Breast epithelium (tissue), 4 donors: Measurements from ENCODE around the gene URB1. TPM values are rescaled to one million over a fixed set of nuclear protein-coding genes. Genes with fewer than 3 reads are reported as not detected.
"Not testable (repeated sequence)": the region's sequence is repeated elsewhere in the genome, so short reads cannot be mapped to it uniquely, and the experiment has no call there.

ENCODE experiments used
- DNase-seq, 2 donors: peaks; one replicate each; pipeline ENCODE4 v3.0.0-alpha.2; 2019; ENCODE audit warnings: low spot score in 2 of 2
- H3K27ac ChIP-seq, 2 donors: fragments of 200-600 bp; sonication (generic) in 1 of 2; one replicate each; pipeline ENCODE4 v1.5.1; 2016 to 2019; ENCODE audit warnings: mild to moderate bottlenecking in 1 of 2
- H3K27me3 ChIP-seq, 2 donors: fragments of 200-600 bp; sonication (generic) in 1 of 2; one replicate each; pipeline versions ENCODE4 v1.5.1 to v1.6.0; 2017 to 2019; ENCODE audit warnings: control low read depth in 1 of 2, mild to moderate bottlenecking in 1 of 2
- H3K36me3 ChIP-seq: fragments of 200-600 bp; one replicate; pipeline ENCODE4 v1.5.1; 2019
- H3K4me1 ChIP-seq, 2 donors: fragments of 200-600 bp; sonication (generic); one replicate each; pipeline ENCODE4 v1.5.1; 2016 to 2019; ENCODE audit warnings: control low read depth in 1 of 2
- H3K4me3 ChIP-seq, 3 donors: fragments of 200-600 bp; sonication (generic); 1 replicate in 2 of 3; 2 replicates in 1 of 3; pipeline ENCODE4 v1.5.1; 2016 to 2019; ENCODE audit warnings: mild to moderate bottlenecking in 3 of 3, moderate library complexity in 2 of 3
- H3K9me3 ChIP-seq, 2 donors: fragments of 200-600 bp; sonication (generic) in 1 of 2; one replicate each; pipeline ENCODE4 v1.5.1; 2016 to 2019; ENCODE audit warnings: control low read depth in 1 of 2
- CTCF ChIP-seq, 3 donors: fragments of 450-650 bp; IDR thresholded peaks; one replicate each; pipeline ENCODE4 v1.5.1; 2016 to 2017; ENCODE audit warnings: antibody characterized with exemption in 3 of 3, mild to moderate bottlenecking in 3 of 3, moderate library complexity in 3 of 3
- POLR2A ChIP-seq: fragments of 450-650 bp; IDR thresholded peaks from one replicate; pipeline ENCODE4 v1.6.1; 2016; ENCODE audit warnings: antibody characterized with exemption, mild to moderate bottlenecking, moderate library complexity
- POLR2AphosphoS5 ChIP-seq, 3 donors: sonication (generic); formaldehyde crosslinking; IDR thresholded peaks; one replicate each; pipeline ENCODE4 v1.6.1; 2017; ENCODE audit warnings: antibody characterized with exemption in 3 of 3
- intact Hi-C: fragments of 100-400 bp; cut with DNase I; formaldehyde crosslinking; loops from one replicate; pipeline ENCODE4 v1.15.1; 2023; ENCODE audit warnings: low total_unique reads
- total RNA-seq, 3 donors: library from RNA; depleted of rRNA; stranded (reverse); fragments of >200 nt; gene quantifications; one replicate each; pipeline ENCODE4 v1.1.0, GENCODE V29; 2016

Gene URB1
- total RNA-seq, 3 donors from 2014 or later, result 12.8 to 22.2 (median 20.6) TPM

GRCh38 chr21:32392299-32392879, 423 bp downstream of the URB1 start:
- H3K4me1 ChIP-seq, result peaks cover 0 to 10% of the 10 kb centered on the region in 2 donors
- no peaks in the 10 kb centered on the region for H3K36me3 ChIP-seq
- intact Hi-C loops, result loop anchor here (5.0 kb wide), 1 partner anchor 855 kb away; no protein-coding TSS in a partner anchor
- no peak for DNase-seq
- H3K27me3 ChIP-seq, result no peaks in the 10 kb centered on the region
- H3K27ac ChIP-seq, result no peak overlapping the region
- TF ChIP-seq POLR2A, result no peak
- TF ChIP-seq POLR2AphosphoS5 (IDR thresholded peaks at IDR 0.05), result no peak
- TF ChIP-seq CTCF (IDR thresholded peaks at IDR 0.05), result no peak
- H3K9me3 ChIP-seq, result no peaks in the 10 kb centered on the region
- peak overlapping the region; percentile 68 to 95 (median 86) for H3K4me3 ChIP-seq

DNA sequence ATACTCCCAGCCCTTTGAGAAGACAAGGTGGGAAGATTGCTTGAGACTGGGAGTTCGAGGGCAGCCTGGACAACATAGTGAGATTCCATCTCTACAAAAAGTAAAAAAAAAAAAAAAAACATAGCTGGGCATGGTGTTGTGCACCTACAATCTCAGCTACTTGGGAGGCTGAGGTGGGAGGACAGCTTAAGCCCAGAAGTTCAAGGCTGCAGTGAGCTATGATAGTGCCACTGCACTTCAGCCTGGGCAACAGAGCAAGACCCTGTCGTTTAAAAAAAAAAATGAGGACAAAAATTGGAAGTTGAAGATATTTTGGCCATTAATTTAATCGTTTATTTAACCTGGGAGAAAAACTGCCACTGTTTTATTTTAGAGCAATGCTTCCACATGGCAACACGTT, 1.1 kb downstream of the URB1 start:
- TF ChIP-seq POLR2AphosphoS5 (IDR thresholded peaks at IDR 0.05), result no peak
- TF ChIP-seq CTCF (IDR thresholded peaks at IDR 0.05), result no peak
- TF ChIP-seq POLR2A, result no peak
- Histone ChIP-seq H3K27me3 (no peaks in the 10 kb centered on the region), H3K4me3 (peak overlapping the region; percentile 68 to 95 (median 86)), H3K36me3 (no peaks in the 10 kb centered on the region), H3K4me1 (peaks cover 0 to 10% of the 10 kb centered on the region in 2 donors), H3K9me3 (no peaks in the 10 kb centered on the region), H3K27ac (no peak overlapping the region)
- DNase-seq, result no peak
- intact Hi-C loops, result loop anchor here (5.0 kb wide), 1 partner anchor 856 kb away; no protein-coding TSS in a partner anchor

- not testable (repeated sequence) for DNase-seq, H3K27me3 ChIP-seq, H3K4me3 ChIP-seq, H3K36me3 ChIP-seq, H3K9me3 ChIP-seq, H3K27ac ChIP-seq, H3K4me1 ChIP-seq
- intact Hi-C loops, result loop anchor here (5.0 kb wide), 1 partner anchor 857 kb away; no protein-coding TSS in a partner anchor
These were observed 2.1 kb downstream of the URB1 start for GRCh38 chr21:32390537-32391224.

DNA sequence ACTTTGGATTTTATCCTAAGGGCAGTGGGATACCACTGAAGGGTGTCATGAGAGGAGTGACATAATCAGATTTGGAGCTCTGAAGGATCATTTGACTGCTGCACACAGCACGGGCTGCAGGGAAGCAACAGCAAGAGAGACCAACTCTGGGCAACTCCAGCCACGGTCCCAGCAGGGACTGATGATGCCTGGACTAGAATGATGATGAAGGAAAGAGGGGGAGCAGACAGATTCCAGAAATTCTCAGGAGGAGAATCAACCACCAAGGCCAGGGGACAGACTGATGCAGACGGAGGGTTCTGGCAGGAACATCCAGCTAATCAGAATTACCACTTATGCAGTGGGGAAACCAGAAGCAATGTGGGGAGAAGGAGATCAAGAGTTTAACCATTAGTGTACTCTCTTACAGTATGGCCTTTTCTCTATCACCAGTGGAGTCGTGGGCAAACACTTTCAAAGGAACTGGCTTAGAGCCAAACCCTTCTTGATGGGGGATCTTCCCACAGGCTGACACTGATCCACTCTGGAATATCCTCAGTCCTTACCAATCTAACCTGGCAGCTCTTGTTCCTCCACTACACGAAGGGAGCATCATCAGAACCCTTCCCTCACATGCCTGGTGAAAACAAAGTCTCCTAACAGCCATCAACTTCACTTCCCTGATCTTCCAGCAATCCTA, 3.3 kb downstream of the URB1 start:
- Histone ChIP-seq H3K4me1 (peaks cover 0 to 10% of the 10 kb centered on the region in 2 donors), H3K4me3 (no peak overlapping the region)
- intact Hi-C loops, result loop anchor here (5.0 kb wide), 1 partner anchor 858 kb away; no protein-coding TSS in a partner anchor

DNA sequence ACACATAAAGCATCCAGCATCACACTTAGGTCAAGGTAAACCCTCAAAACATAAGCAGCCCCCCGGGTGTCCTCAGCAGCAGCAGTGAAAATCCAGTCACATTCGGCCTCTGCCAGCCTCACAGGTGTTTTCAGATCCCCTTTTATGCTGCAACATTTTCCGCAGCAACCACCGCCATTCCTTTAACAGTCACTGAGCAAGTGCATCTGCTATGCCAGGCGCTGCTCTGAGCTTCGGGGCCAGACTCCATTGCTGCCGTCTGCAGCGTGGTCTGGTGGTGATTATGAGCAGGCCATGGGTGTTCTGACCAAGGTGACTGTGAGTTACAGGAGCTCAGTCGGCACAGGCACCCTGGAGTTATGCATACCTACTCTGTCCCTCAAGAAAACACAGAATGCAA, 4.5 kb downstream of the URB1 start:
- H3K36me3 ChIP-seq, result no peaks in the 10 kb centered on the region
- intact Hi-C loops, result no loop called here

More for the DNA sequence above, 3.3 kb downstream of the URB1 start:
- Histone ChIP-seq H3K27ac (no peak overlapping the region), H3K36me3 (no peaks in the 10 kb centered on the region), H3K27me3 (no peaks in the 10 kb centered on the region), H3K9me3 (no peaks in the 10 kb centered on the region)
- DNase-seq, result no peak
- TF ChIP-seq CTCF (IDR thresholded peaks at IDR 0.05), result no peak
- no peak for TF ChIP-seq POLR2A
- TF ChIP-seq POLR2AphosphoS5 (IDR thresholded peaks at IDR 0.05), result no peak

More for the DNA sequence above, 4.5 kb downstream of the URB1 start:
- Histone ChIP-seq H3K4me3 (no peak overlapping the region), H3K27me3 (no peaks in the 10 kb centered on the region), H3K4me1 (peaks cover 0 to 10% of the 10 kb centered on the region in 2 donors), H3K9me3 (no peaks in the 10 kb centered on the region), H3K27ac (no peak overlapping the region)
- DNase-seq, result no peak
- TF ChIP-seq POLR2AphosphoS5 (IDR thresholded peaks at IDR 0.05) (no peak), CTCF (IDR thresholded peaks at IDR 0.05) (no peak), POLR2A (no peak)
